Kidney (tissue), 14 donors: ENCODE results near the gene AP5Z1. TPM values are rescaled to one million over a fixed set of nuclear protein-coding genes. Genes with fewer than 3 reads are reported as not detected.

Experiments used
- DNase-seq, 5 donors: peaks; one replicate each; pipeline ENCODE4 v3.0.0-alpha.2; 2013 to 2020
- FAIRE-seq: peaks from 2 replicates; lab custom pipeline; 2012; peaks lifted over from hg19 to GRCh38; lab: Jason Lieb, UNC
- H3K27ac ChIP-seq, 2 donors: one replicate each; pipeline ENCODE4 v1.7.0; 2013; ENCODE audit warnings: low read depth in 2 of 2, low read length in 2 of 2, inconsistent platforms in 1 of 2
- H3K27me3 ChIP-seq: one replicate; pipeline ENCODE4 v1.7.1; 2013; ENCODE audit warnings: low read length, inconsistent platforms; ENCODE audit not compliant: control insufficient read depth, insufficient read depth
- H3K36me3 ChIP-seq, 3 donors: one replicate each; pipeline versions ENCODE4 v1.7.0 to v1.7.1; 2013; ENCODE audit warnings: low read length in 3 of 3, control low read depth in 1 of 3, inconsistent platforms in 1 of 3; ENCODE audit not compliant: insufficient read depth in 3 of 3, control insufficient read depth in 2 of 3
- H3K4me1 ChIP-seq, 3 donors: one replicate each; pipeline versions ENCODE4 v1.7.0 to v1.7.1; 2013; ENCODE audit warnings: low read length in 3 of 3, inconsistent platforms in 1 of 3, low read depth in 1 of 3; ENCODE audit not compliant: control insufficient read depth in 2 of 3, insufficient read depth in 2 of 3
- H3K4me3 ChIP-seq, 3 donors: one replicate each; pipeline versions ENCODE4 v1.7.0 to v1.8.1; 2013; ENCODE audit warnings: low read length in 3 of 3, control low read depth in 1 of 3, inconsistent platforms in 1 of 3
- H3K9ac ChIP-seq, 3 donors: one replicate each; pipeline versions ENCODE4 v1.7.0 to v1.7.1; 2013; ENCODE audit warnings: low read length in 3 of 3, control low read depth in 1 of 3, inconsistent platforms in 1 of 3
- H3K9me3 ChIP-seq, 3 donors: one replicate each; pipeline versions ENCODE4 v1.7.0 to v1.7.1; 2013; ENCODE audit warnings: low read length in 3 of 3, control low read depth in 1 of 3, inconsistent platforms in 1 of 3; ENCODE audit not compliant: control insufficient read depth in 2 of 3, insufficient read depth in 1 of 3
- intact Hi-C: fragments of 100-400 bp; cut with DNase I; formaldehyde crosslinking; loops from one replicate; pipeline ENCODE4 v1.11.1; 2022
- polyA plus RNA-seq: library from polyadenylated mRNA; stranded (reverse); fragments of 350-450 nt; fragmentation: Illumina TruSeq; extraction: RNeasy Lipid Tissue Mini Kit (QIAGEN cat#74804); gene quantifications from one replicate; pipeline ENCODE4 v1.2.3, GENCODE V29; 2014; ENCODE audit warnings: low read depth, low replicate concordance; ENCODE audit not compliant: insufficient read depth
- total RNA-seq: library from RNA; stranded (reverse); fragmentation: NEBNext Ultra II Directional; extraction: Animal tissue kit (Norgen Biotek cat#: 25700); gene quantifications from one replicate; pipeline ENCODE4 v1.2.1, GENCODE V29; 2021
- TF ChIP-seq, protein P1 (sequence below): IDR thresholded peaks from 3 replicates; pipeline ENCODE4 v1.5.1; 2012; ENCODE audit warnings: mild to moderate bottlenecking, moderate library complexity, borderline replicate concordance; ENCODE audit not compliant: insufficient read depth; ENCODE audit errors: extremely low read depth
- donor health status: control.
- donor health status: control.
- donor health status: control.
- donor health status: control.
- donor health status: control.
- donor health status: DM: yes; HTN: yes; CAD: no.
- donor health status: Normal renal cell carcinoma (clear cell type).

Gene AP5Z1
- total and polyA plus RNA-seq, 2 donors from 2014 or later: 23.4 to 38.5 TPM

DNA sequence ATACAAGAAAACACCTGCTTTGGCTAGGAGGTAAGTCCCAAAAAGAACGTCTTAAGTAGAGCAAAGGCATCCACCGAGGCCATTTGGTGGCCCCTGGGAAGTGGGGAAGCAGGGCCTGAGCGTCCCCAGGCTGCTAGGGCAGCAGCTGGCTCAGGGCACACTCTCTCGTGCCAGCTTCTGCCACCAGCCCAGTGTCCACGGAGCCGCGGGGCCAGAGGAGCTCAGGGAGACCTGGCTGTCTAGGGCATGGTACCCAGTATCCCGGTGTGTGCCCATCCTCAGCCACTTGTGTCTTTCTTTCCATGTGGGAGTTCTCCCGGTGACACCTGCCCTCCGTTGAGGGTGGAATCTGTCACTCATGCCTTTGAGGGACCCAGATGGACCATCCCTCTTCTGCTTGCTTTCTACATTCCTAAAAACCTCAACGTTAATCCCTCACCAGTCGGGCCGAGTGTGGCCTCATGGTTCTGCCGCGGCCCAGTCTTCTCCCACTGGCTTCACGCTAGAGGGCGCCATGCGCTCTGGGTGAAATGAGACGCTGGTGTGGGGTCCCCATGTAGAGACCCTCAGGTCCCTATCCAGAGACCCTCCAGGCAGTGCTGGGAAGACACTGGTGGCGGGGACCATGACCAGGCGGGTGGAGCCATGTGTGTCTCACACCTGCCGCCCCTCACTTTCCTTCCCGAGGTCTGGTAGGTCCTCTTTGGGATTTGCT lies 9.5 kb upstream of the AP5Z1 start:
- FAIRE-seq (no peak), DNase-seq (no peak)
- intact Hi-C loops: no loop called here

DNA sequence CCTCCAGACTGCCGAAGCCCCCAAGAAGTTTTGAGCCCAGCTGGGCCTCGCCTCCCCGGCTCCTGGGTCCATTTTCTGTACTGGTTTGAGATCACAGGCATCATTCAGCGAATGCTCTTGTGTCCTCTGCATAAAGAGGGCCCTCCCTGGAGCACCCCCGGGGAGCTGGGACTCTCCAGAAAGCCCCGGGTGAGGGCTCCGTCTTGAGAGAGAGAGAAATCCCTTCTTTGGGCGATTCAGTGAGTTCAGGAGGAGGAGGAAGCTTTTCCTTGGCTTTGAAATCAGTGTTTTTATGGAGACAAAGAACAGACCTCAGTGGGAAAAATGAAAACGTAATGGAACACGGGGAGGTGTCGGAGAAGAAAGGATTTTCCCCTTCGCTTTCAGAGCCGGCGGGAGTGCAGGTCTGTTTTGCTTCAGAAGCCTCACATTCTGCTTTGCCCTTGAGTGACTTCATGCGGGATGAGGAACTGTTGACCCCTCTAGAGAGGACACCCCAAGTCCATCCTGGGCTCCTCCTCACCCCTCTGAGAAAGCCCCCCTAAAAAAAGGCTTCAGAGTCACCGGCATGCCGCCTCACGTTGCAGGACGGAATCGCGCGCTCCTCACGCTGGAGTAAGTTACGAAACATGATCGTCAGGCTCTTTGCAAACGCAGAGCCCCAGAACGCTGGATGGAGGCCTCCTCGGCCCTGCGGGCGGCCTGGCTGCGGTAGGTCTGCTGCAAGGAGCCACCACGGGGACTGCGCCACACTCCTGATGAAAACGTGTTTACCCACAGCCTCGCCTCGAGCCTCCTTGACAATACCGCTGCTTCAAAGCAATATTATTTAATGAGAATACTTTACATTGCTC lies 8.5 kb upstream of the AP5Z1 start:
- H3K9ac ChIP-seq: no peak overlapping the region
- H3K4me1 ChIP-seq: no peaks in the 10 kb centered on the region
- TF ChIP-seq, protein P1, sequence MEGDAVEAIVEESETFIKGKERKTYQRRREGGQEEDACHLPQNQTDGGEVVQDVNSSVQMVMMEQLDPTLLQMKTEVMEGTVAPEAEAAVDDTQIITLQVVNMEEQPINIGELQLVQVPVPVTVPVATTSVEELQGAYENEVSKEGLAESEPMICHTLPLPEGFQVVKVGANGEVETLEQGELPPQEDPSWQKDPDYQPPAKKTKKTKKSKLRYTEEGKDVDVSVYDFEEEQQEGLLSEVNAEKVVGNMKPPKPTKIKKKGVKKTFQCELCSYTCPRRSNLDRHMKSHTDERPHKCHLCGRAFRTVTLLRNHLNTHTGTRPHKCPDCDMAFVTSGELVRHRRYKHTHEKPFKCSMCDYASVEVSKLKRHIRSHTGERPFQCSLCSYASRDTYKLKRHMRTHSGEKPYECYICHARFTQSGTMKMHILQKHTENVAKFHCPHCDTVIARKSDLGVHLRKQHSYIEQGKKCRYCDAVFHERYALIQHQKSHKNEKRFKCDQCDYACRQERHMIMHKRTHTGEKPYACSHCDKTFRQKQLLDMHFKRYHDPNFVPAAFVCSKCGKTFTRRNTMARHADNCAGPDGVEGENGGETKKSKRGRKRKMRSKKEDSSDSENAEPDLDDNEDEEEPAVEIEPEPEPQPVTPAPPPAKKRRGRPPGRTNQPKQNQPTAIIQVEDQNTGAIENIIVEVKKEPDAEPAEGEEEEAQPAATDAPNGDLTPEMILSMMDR: no peak
- no peak for FAIRE-seq
- no peaks in the 10 kb centered on the region for H3K27me3 ChIP-seq
- H3K9me3 ChIP-seq: no peaks in the 10 kb centered on the region
- no peak overlapping the region for H3K27ac ChIP-seq
- DNase-seq: no peak
- intact Hi-C loops: no loop called here
- no peak overlapping the region for H3K4me3 ChIP-seq
- H3K36me3 ChIP-seq: peaks cover 0 to 26% (median 9%) of the 10 kb centered on the region in 3 donors

More for the DNA sequence above, 9.5 kb upstream of the AP5Z1 start:
- H3K4me1 ChIP-seq: no peaks in the 10 kb centered on the region
- peaks cover 0 to 30% (median 14%) of the 10 kb centered on the region in 3 donors for H3K36me3 ChIP-seq
- H3K4me3 ChIP-seq: no peak overlapping the region
- H3K9me3 ChIP-seq: no peaks in the 10 kb centered on the region
- no peak overlapping the region for H3K27ac ChIP-seq
- H3K9ac ChIP-seq: no peak overlapping the region
- no peaks in the 10 kb centered on the region for H3K27me3 ChIP-seq
- TF ChIP-seq, protein P1: no peak

DNA sequence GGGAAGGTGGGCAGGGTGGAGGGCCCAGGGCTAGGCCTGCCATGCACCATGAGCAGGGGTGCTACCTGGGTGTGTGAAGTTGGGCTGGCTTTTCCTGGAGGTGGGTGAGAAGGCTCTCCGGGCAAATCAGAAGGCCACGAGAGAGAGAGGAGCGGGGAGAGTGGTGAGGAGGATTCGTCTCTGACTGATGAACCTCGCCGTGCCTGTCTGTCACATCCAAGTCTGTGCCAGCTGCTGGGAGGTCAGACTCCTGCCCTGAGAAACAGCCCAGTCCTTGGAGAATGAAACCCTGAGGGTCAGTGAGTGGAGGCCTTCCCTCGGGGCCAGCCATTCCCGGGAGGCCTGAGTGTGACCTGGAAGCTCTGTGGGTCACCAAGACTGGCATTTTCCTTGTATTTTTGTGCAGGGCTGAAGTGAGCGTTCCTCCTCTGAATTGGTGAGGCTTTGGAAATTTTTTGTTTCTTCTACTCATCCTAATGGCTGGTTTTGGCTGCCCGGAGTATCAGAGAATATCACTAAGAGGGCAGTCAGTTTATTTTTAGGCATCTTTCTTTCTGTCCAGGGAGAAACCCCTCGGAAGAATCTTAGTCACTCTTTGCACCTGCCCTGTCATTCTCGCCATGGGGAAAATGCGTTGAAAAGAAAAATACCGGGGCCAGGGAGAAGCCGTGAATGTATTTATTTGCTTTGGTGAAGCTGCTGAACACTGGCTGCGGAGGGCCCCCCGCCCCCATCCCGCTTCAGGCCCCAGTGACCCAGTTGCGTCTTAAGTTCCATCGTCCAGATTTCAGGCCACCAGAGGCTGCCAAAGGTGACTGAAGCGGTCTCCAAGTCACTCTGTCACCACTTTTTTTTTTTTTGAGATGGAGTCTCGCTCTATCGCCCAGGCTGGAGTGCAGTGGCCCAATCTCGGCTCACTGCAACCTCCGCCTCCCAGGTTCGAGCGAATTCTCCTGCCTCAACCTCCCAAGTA lies 6.5 kb upstream of the AP5Z1 start:
- intact Hi-C loops: no loop called here
- Histone ChIP-seq H3K27ac (no peak overlapping the region), H3K9ac (no peak overlapping the region), H3K4me3 (no peak overlapping the region), H3K9me3 (no peaks in the 10 kb centered on the region), H3K36me3 (peaks cover 0 to 11% (median 2%) of the 10 kb centered on the region in 3 donors), H3K4me1 (no peaks in the 10 kb centered on the region), H3K27me3 (no peaks in the 10 kb centered on the region)
- TF ChIP-seq, protein P1: no peak
- DNase-seq (no peak), FAIRE-seq (no peak)
